Liver (tissue), 3 donors: ENCODE results near the gene IL36B.

ENCODE experiments used
- GABPA ChIP-seq, 2 donors: IDR thresholded peaks in 1 of 2; conservative IDR thresholded peaks in 1 of 2; 2 replicates each; pipeline ENCODE4 v1.6.1; 2016; ENCODE audit warnings: antibody characterized with exemption in 2 of 2, mild to moderate bottlenecking in 1 of 2, moderate library complexity in 1 of 2
- YY1 ChIP-seq: IDR thresholded peaks from 2 replicates; pipeline ENCODE4 v1.6.1; 2016; ENCODE audit warnings: antibody characterized with exemption, mild to moderate bottlenecking
- TF ChIP-seq, protein P1 (sequence below): fragments of 150-350 bp; IDR thresholded peaks from 2 replicates; pipeline ENCODE4 v1.5.1; 2017; ENCODE audit warnings: improper control_type of control experiment, low read depth, low read length; ENCODE audit not compliant: missing input control
- donor health status: healthy.
- donor health status: healthy.

DNA sequence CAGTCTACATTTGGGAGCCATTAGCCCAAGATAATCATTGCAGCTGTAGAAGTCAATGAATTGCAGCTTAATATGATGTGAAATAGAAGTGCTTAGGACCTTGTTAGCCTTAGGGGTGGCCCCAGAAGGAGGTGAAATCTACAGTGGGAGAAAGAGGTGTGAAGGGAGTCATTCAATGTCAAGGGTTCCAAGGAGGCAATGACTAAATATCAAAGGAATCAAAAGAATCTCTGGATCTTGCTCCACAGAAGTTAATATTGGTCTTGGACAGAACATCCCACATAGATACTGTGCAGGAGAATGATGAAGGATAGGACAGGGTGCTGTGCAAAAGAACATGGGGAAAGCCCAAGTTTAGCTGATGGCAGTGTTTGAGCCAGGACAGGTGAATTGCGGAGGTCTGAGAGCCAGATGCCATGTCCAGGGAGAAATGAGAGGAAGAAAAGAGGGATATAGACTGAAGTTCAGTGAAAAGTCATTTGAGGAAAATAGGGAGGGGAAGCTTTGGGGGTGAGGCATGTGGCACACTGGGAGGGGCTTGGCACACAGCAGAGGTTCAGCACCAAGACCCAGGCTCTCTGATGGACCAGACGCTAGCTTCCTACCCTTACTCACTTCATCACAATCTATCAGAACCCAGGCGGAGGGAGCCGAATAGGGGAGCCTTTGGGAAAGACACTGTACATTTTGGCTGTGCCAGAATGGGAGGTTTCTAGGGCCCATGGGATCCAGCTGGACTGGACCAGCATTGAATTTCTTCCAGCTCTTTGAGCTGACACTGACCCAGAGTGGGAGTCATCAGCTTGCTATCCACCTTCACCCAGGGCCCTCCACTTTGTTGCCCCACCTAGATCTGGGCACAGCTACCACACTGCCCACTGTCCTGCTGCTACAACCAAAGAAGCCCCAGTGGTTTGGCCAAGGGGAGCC, 17.3 kb upstream of the IL36B start:
- TF ChIP-seq GABPA (IDR thresholded peaks at IDR 0.05 in 1 of 2, conservative IDR thresholded peaks at IDR 0.05 in 1 of 2) (no peak), YY1 (no peak)
- TF ChIP-seq, protein P1, sequence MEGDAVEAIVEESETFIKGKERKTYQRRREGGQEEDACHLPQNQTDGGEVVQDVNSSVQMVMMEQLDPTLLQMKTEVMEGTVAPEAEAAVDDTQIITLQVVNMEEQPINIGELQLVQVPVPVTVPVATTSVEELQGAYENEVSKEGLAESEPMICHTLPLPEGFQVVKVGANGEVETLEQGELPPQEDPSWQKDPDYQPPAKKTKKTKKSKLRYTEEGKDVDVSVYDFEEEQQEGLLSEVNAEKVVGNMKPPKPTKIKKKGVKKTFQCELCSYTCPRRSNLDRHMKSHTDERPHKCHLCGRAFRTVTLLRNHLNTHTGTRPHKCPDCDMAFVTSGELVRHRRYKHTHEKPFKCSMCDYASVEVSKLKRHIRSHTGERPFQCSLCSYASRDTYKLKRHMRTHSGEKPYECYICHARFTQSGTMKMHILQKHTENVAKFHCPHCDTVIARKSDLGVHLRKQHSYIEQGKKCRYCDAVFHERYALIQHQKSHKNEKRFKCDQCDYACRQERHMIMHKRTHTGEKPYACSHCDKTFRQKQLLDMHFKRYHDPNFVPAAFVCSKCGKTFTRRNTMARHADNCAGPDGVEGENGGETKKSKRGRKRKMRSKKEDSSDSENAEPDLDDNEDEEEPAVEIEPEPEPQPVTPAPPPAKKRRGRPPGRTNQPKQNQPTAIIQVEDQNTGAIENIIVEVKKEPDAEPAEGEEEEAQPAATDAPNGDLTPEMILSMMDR: no peak
